Esophagus muscularis mucosa (tissue), 4 donors: ENCODE data around the gene PPP2R5D.

Experiments used
- CTCF ChIP-seq, 3 experiments: fragments of 200-600 bp in 2 of 3; fragments of 450-650 bp in 1 of 3; sonication (generic) in 2 of 3; IDR thresholded peaks; one replicate each; pipeline ENCODE4 v1.5.1; 2017 to 2019; ENCODE audit warnings: antibody characterized with exemption in 3 of 3, mild to moderate bottlenecking in 2 of 3, moderate library complexity in 1 of 3
- EP300 ChIP-seq: sonication (generic); formaldehyde crosslinking; IDR thresholded peaks from one replicate; pipeline ENCODE4 v1.6.1; 2017; ENCODE audit warnings: antibody characterized with exemption
- POLR2A ChIP-seq: fragments of 450-650 bp; IDR thresholded peaks from one replicate; pipeline ENCODE4 v1.6.1; 2017; ENCODE audit warnings: antibody characterized with exemption, moderate library complexity, mild to moderate bottlenecking, low read depth
- POLR2AphosphoS5 ChIP-seq, 2 donors: sonication (generic); formaldehyde crosslinking; IDR thresholded peaks; one replicate each; pipeline ENCODE4 v1.6.1; 2017; ENCODE audit warnings: antibody characterized with exemption in 2 of 2

- TF ChIP-seq CTCF (IDR thresholded peaks at IDR 0.05) (no peak), POLR2A (no peak), POLR2AphosphoS5 (IDR thresholded peaks at IDR 0.05) (no peak), EP300 (no peak)
Observed at GRCh38 chr6:42979523-42980177, 4.7 kb upstream of the PPP2R5D start.
